ENCODE measurements around the gene ERBB4. TPM values are rescaled to one million over a fixed set of nuclear protein-coding genes. Genes with fewer than 3 reads are reported as not detected.

The ERBB4 gene
- total RNA-seq, 1 experiment from 2014 or later = 0.04 TPM

DNA sequence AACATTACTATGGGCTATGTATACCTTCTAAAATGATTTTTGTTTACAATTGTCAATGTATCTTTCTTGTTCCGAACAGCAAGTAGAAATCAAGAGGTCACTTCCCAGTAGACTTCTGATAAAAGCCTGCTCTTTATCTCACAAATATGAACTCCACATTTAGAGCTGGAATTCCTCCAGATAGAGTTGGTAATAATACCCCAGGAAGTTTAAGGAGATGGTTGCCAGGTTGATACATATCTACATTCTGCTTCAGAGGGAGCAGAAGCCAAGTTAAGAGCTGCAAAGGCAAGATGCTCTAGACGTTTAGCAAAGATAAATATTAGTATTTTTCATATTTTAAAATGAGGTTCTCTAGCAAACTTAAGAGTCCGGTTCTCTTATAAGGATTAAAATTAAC, 267.0 kb downstream of the ERBB4 start:
- no peak overlapping the region for H3K4me3 Mint-ChIP-seq
- no peaks in the 10 kb centered on the region for H3K4me1 Mint-ChIP-seq
- H4K8ac ChIP-seq (replicated peaks; ENCODE audit: insufficient read length, low read depth, low read length) = no peak overlapping the region
- H3K9me3 ChIP-seq (ENCODE audit: control insufficient read depth, low read depth, low read length) = no peaks in the 10 kb centered on the region
- H3K9me3 Mint-ChIP-seq = no peaks in the 10 kb centered on the region
- H3K4ac ChIP-seq (ENCODE audit: low read depth, low read length) = no peak overlapping the region
- H2BK5ac ChIP-seq (ENCODE audit: insufficient read length, low read length) = no peak overlapping the region
- H3K36me3 Mint-ChIP-seq (ENCODE audit: insufficient read depth in 1 of 3, low read depth in 3 of 3) = no peaks in the 10 kb centered on the region
- H3K23me2 ChIP-seq (ENCODE audit: insufficient read length, low read depth, low read length, poor library complexity, severe bottlenecking) = no peaks in the 10 kb centered on the region
- no peak overlapping the region for H3K23ac ChIP-seq (ENCODE audit: insufficient read length, low read depth, low read length)
- H3K14ac ChIP-seq (ENCODE audit: insufficient read depth, low read length) = no peak overlapping the region
- H2BK120ac ChIP-seq (ENCODE audit: low read depth, low read length, poor library complexity, severe bottlenecking) = no peak overlapping the region
- no CpG with 5 or more reads among the region's 3 CpGs for WGBS (ENCODE audit: extremely low coverage, insufficient read length, low lambda C conversion rate)
- no peaks in the 10 kb centered on the region for H3K79me2 ChIP-seq (ENCODE audit: insufficient read depth, low read length)
- no peaks in the 10 kb centered on the region for H3K27me3 Mint-ChIP-seq (ENCODE audit: low read depth)
- H2BK15ac ChIP-seq (ENCODE audit: low read depth, low read length) = no peak overlapping the region
- H4K5ac ChIP-seq (ENCODE audit: insufficient read length, low read depth, low read length) = no peak overlapping the region
- no peak overlapping the region for H3K27ac Mint-ChIP-seq
- no peak overlapping the region for H2AFZ ChIP-seq (ENCODE audit: low read length)
- no peaks in the 10 kb centered on the region for H3K4me1 ChIP-seq (ENCODE audit: insufficient read depth, low read length)
- no peak overlapping the region for H3T11ph ChIP-seq (ENCODE audit: low read length)
- DNase-seq = no peak
- no peak overlapping the region for H2BK12ac ChIP-seq (ENCODE audit: insufficient read length, low read depth, low read length)
- H3K27ac ChIP-seq (ENCODE audit: insufficient read length, low read depth, low read length) = no peak overlapping the region
- no peak overlapping the region for H3K18ac ChIP-seq (ENCODE audit: insufficient read length, low read depth, low read length)
- no peak overlapping the region for H4K91ac ChIP-seq (ENCODE audit: insufficient read length, low read depth, low read length)
- H3K79me1 ChIP-seq (ENCODE audit: insufficient read depth, low read depth, low read length, poor library complexity, severe bottlenecking) = no peaks in the 10 kb centered on the region
- H3K56ac ChIP-seq (ENCODE audit: insufficient read length, low read depth, low read length) = no peak overlapping the region
- H2AK5ac ChIP-seq (ENCODE audit: insufficient read length, low read length) = no peak overlapping the region
- TF ChIP-seq, protein P1, sequence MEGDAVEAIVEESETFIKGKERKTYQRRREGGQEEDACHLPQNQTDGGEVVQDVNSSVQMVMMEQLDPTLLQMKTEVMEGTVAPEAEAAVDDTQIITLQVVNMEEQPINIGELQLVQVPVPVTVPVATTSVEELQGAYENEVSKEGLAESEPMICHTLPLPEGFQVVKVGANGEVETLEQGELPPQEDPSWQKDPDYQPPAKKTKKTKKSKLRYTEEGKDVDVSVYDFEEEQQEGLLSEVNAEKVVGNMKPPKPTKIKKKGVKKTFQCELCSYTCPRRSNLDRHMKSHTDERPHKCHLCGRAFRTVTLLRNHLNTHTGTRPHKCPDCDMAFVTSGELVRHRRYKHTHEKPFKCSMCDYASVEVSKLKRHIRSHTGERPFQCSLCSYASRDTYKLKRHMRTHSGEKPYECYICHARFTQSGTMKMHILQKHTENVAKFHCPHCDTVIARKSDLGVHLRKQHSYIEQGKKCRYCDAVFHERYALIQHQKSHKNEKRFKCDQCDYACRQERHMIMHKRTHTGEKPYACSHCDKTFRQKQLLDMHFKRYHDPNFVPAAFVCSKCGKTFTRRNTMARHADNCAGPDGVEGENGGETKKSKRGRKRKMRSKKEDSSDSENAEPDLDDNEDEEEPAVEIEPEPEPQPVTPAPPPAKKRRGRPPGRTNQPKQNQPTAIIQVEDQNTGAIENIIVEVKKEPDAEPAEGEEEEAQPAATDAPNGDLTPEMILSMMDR (conservative IDR thresholded peaks at IDR 0.05) = no peak
- H3K9ac ChIP-seq (ENCODE audit: extremely low read depth, insufficient read length, low read length) = no peak overlapping the region
- H4K20me1 ChIP-seq (ENCODE audit: control insufficient read depth, insufficient read depth, insufficient read length) = no peaks in the 10 kb centered on the region
- H3K4me2 ChIP-seq (ENCODE audit: insufficient read depth, insufficient read length, low read length) = no peak overlapping the region
- no peaks in the 10 kb centered on the region for H3K27me3 ChIP-seq (ENCODE audit: insufficient read depth, low read length)
- no peak overlapping the region for H2BK20ac ChIP-seq (ENCODE audit: low read depth, low read length, poor library complexity, severe bottlenecking)

Data from H9 (cell line).